Thyroid gland (tissue), 4 donors: ENCODE results near the gene NLK.

Experiments
- CTCF ChIP-seq, 6 experiments: fragments of 200-600 bp in 3 of 6; fragments of 450-650 bp in 3 of 6; sonication (generic) in 3 of 6; IDR thresholded peaks; one replicate each; pipeline ENCODE4 v1.5.1; 2016 to 2019; ENCODE audit warnings: antibody characterized with exemption in 6 of 6, mild to moderate bottlenecking in 2 of 6, inconsistent platforms in 1 of 6, moderate library complexity in 1 of 6
- POLR2A ChIP-seq, 2 donors: fragments of 450-650 bp; IDR thresholded peaks; one replicate each; pipeline ENCODE4 v1.6.1; 2017; ENCODE audit warnings: antibody characterized with exemption in 2 of 2, mild to moderate bottlenecking in 2 of 2, moderate library complexity in 1 of 2

GRCh38 chr17:28053044-28053670 is 10.7 kb downstream of the NLK start:
- no peak for TF ChIP-seq CTCF (IDR thresholded peaks at IDR 0.05)
- no peak for TF ChIP-seq POLR2A (IDR thresholded peaks at IDR 0.05)
